ACC112 (cell line): ENCODE measurements around the gene EEPD1.
A peak's percentile ranks its signal among the peaks of the same experiment; 100 is the strongest.

ENCODE experiments used
- H2AFZ ChIP-seq: fragments of 200-600 bp; sonication (generic); one replicate; pipeline ENCODE4 v1.6.0; 2017; ENCODE audit warnings: antibody characterized with exemption, low read length; ENCODE audit not compliant: unreplicated experiment
- H3K27ac ChIP-seq: fragments of 200-600 bp; sonication (generic); 2 replicates; pipeline ENCODE4 v1.5.1; 2014; ENCODE audit warnings: low read depth, mild to moderate bottlenecking, antibody characterized with exemption, low read length, moderate library complexity
- H3K27me3 ChIP-seq: fragments of 200-600 bp; sonication (generic); 2 replicates; pipeline ENCODE4 v1.6.1; 2014; ENCODE audit warnings: mild to moderate bottlenecking, antibody characterized with exemption, low read length, moderate library complexity, mixed read lengths; ENCODE audit not compliant: insufficient read depth
- H3K36me3 ChIP-seq: fragments of 200-600 bp; sonication (generic); 2 replicates; pipeline ENCODE4 v1.6.1; 2016; ENCODE audit warnings: mild to moderate bottlenecking, antibody characterized with exemption, low read length, moderate library complexity, mixed read lengths; ENCODE audit not compliant: insufficient read depth
- H3K4me1 ChIP-seq: fragments of 200-600 bp; sonication (generic); one replicate; pipeline ENCODE4 v1.6.1; 2016; ENCODE audit warnings: low read length, mixed read lengths; ENCODE audit not compliant: insufficient read depth, unreplicated experiment, control insufficient read depth
- H3K4me3 ChIP-seq: fragments of 200-600 bp; sonication (generic); 2 replicates; pipeline ENCODE4 v1.5.1; 2014; ENCODE audit warnings: mild to moderate bottlenecking, low read depth, low read length
- H3K79me2 ChIP-seq: fragments of 200-600 bp; sonication (generic); one replicate; pipeline ENCODE4 v1.6.0; 2016; ENCODE audit warnings: low read length; ENCODE audit not compliant: control insufficient read depth, unreplicated experiment, insufficient read depth

Gene EEPD1

DNA sequence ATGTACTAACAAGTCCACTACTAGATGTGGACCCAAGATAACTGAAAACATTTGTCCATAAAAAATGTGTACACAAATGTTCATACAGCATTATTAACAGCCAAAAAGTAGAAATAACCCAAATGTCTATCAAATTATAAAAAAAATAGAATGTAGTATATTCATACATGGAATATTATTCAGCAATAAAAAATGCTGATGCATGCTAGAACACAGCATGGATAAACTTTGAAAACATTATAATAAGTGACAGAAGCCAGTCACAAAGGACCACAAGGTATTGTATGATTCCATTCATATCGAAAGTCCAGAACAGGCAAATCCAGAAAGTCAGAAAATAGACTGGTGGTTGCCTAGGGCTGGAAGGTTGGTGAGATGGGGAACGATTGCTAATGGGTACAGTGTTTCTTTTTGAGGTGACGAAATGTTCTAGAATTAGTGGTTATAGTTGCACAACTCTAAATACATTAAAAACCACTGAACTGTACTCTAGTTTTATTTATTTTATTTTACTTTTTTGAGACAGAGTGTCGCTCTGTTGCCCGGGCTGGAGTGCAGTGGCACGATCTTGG, 193.3 kb downstream of the EEPD1 start:
- H3K4me3 ChIP-seq: no peak overlapping the region
- no peaks in the 10 kb centered on the region for H3K36me3 ChIP-seq
- no peak overlapping the region for H3K27ac ChIP-seq
- H3K27me3 ChIP-seq: no peaks in the 10 kb centered on the region
- no peaks in the 10 kb centered on the region for H3K79me2 ChIP-seq
- no peak overlapping the region for H2AFZ ChIP-seq
- H3K4me1 ChIP-seq: peaks cover 27% of the 10 kb centered on the region

DNA sequence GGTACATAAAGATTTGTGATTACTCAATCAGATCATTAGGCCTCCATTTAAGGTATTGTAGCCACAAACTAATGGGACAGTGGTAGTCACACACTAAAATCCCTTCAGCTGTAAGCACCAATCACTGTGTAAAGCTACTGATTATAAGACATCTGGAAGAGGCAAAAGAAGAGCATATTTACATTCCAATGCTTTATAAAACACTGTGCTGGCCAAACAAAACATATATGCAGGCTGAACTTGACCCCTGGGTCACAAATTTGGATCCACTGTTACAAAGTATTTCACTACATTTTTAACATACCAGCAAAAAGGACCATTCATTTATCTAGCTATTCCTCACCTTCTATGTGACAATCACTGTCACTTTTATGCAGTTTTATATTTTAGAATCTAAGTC, 195.2 kb downstream of the EEPD1 start:
- no peak overlapping the region for H3K27ac ChIP-seq

DNA sequence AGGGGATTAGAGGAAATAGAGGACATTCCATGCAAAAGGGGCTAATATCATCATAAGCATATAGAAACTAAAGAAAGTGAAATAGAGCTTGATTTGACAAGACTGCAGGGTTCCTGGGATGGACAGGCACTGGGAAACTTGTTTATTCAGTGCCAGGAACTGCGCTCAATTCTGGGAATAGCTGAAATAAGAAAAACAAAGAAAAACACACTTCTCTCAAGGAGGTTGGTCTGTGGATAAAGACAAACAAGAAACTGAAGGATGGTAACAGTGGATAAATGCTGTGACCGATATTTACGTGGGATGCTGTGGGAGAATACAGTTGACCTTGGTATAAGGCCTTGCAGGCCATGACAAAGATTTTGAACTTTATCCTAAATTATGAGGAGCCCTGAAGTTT, 195.7 kb downstream of the EEPD1 start:
- H3K27me3 ChIP-seq: no peaks in the 10 kb centered on the region
- no peak overlapping the region for H3K27ac ChIP-seq
- H3K36me3 ChIP-seq: no peaks in the 10 kb centered on the region
- peaks cover 23% of the 10 kb centered on the region for H3K4me1 ChIP-seq
- no peaks in the 10 kb centered on the region for H3K79me2 ChIP-seq
- H2AFZ ChIP-seq: no peak overlapping the region
- H3K4me3 ChIP-seq: no peak overlapping the region

More for the DNA sequence above, 195.2 kb downstream of the EEPD1 start:
- Histone ChIP-seq H3K36me3 (no peaks in the 10 kb centered on the region), H2AFZ (no peak overlapping the region), H3K79me2 (no peaks in the 10 kb centered on the region), H3K4me3 (peak overlapping the region; percentile 4; the same call in 1 of the 2 replicates), H3K27me3 (no peaks in the 10 kb centered on the region), H3K4me1 (peaks cover 23% of the 10 kb centered on the region)

GRCh38 chr7:36349626-36350025, 196.6 kb downstream of the EEPD1 start:
- Histone ChIP-seq H3K27me3 (no peaks in the 10 kb centered on the region), H3K4me1 (peaks cover 23% of the 10 kb centered on the region), H3K27ac (no peak overlapping the region), H3K4me3 (no peak overlapping the region), H3K79me2 (no peaks in the 10 kb centered on the region), H3K36me3 (no peaks in the 10 kb centered on the region), H2AFZ (no peak overlapping the region)
